Measurements from ENCODE around the gene TP73. TPM values are rescaled to one million over a fixed set of nuclear protein-coding genes. Genes with fewer than 3 reads are reported as not detected.

Gene TP73
- polyA plus RNA-seq, 1 donor from 2014 or later, result not detected

- Histone ChIP-seq H3K9me3 (ENCODE audit: low read length) (no peaks in the 10 kb centered on the region), H3K9ac (ENCODE audit: low read length) (no peak overlapping the region), H3K36me3 (ENCODE audit: insufficient read depth, low read length) (no peaks in the 10 kb centered on the region), H3K27me3 (ENCODE audit: insufficient read depth, low read depth, low read length) (no peaks in the 10 kb centered on the region), H3K4me2 (ENCODE audit: low read length) (no peak overlapping the region), H4K20me1 (ENCODE audit: insufficient read depth) (no peaks in the 10 kb centered on the region), H3K9me2 (ENCODE audit: insufficient read depth, low read length) (no peaks in the 10 kb centered on the region), H2AFZ (ENCODE audit: low read depth, low read length) (no peak overlapping the region), H3K27ac (ENCODE audit: low read length) (no peak overlapping the region), H3F3A (ENCODE audit: insufficient read depth, low read length, poor library complexity, severe bottlenecking) (no peaks in the 10 kb centered on the region), H3K4me3 (ENCODE audit: low read length) (no peak overlapping the region), H3K79me2 (replicated peaks; ENCODE audit: insufficient read depth, low read length) (no peaks in the 10 kb centered on the region)
- no peak for TF ChIP-seq EP300 (conservative IDR thresholded peaks at IDR 0.05; ENCODE audit: poor library complexity, severe bottlenecking)
- TF ChIP-seq SMC3 (conservative IDR thresholded peaks at IDR 0.05; ENCODE audit: poor library complexity), result no peak
- no peak for TF ChIP-seq EZH2 (IDR thresholded peaks at IDR 0.05; ENCODE audit: borderline replicate concordance, insufficient read depth, low read length, poor library complexity, severe bottlenecking)
- TF ChIP-seq RAD21 (conservative IDR thresholded peaks at IDR 0.05), result no peak
- no peak for TF ChIP-seq MXI1 (conservative IDR thresholded peaks at IDR 0.05; ENCODE audit: poor library complexity, severe bottlenecking)
- no peak for TF ChIP-seq REST (IDR thresholded peaks at IDR 0.05; ENCODE audit: borderline replicate concordance)
- TF ChIP-seq POLR2AphosphoS5 (IDR thresholded peaks at IDR 0.05), result no peak
- TF ChIP-seq, protein P1, sequence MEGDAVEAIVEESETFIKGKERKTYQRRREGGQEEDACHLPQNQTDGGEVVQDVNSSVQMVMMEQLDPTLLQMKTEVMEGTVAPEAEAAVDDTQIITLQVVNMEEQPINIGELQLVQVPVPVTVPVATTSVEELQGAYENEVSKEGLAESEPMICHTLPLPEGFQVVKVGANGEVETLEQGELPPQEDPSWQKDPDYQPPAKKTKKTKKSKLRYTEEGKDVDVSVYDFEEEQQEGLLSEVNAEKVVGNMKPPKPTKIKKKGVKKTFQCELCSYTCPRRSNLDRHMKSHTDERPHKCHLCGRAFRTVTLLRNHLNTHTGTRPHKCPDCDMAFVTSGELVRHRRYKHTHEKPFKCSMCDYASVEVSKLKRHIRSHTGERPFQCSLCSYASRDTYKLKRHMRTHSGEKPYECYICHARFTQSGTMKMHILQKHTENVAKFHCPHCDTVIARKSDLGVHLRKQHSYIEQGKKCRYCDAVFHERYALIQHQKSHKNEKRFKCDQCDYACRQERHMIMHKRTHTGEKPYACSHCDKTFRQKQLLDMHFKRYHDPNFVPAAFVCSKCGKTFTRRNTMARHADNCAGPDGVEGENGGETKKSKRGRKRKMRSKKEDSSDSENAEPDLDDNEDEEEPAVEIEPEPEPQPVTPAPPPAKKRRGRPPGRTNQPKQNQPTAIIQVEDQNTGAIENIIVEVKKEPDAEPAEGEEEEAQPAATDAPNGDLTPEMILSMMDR (IDR thresholded peaks at IDR 0.05; ENCODE audit: poor library complexity, severe bottlenecking), result no peak
- TF ChIP-seq TAF1 (IDR thresholded peaks at IDR 0.05; ENCODE audit: low read depth), result no peak
Observed at GRCh38 chr1:3750741-3751140, 98.4 kb downstream of the TP73 start.

- no peaks in the 10 kb centered on the region for H3K27me3 ChIP-seq (ENCODE audit: insufficient read depth, low read depth, low read length)
- H3F3A ChIP-seq (ENCODE audit: insufficient read depth, low read length, poor library complexity, severe bottlenecking), result no peaks in the 10 kb centered on the region
- no peaks in the 10 kb centered on the region for H3K79me2 ChIP-seq (replicated peaks; ENCODE audit: insufficient read depth, low read length)
- no peak within 1 kb of the TSS for H3K4me3 ChIP-seq (ENCODE audit: low read length)
- TF ChIP-seq TAF1 (IDR thresholded peaks at IDR 0.05; ENCODE audit: low read depth) (no peak), MXI1 (conservative IDR thresholded peaks at IDR 0.05; ENCODE audit: poor library complexity, severe bottlenecking) (no peak), EZH2 (IDR thresholded peaks at IDR 0.05; ENCODE audit: borderline replicate concordance, insufficient read depth, low read length, poor library complexity, severe bottlenecking) (no peak), EP300 (conservative IDR thresholded peaks at IDR 0.05; ENCODE audit: poor library complexity, severe bottlenecking) (no peak), SMC3 (conservative IDR thresholded peaks at IDR 0.05; ENCODE audit: poor library complexity) (no peak), REST (IDR thresholded peaks at IDR 0.05; ENCODE audit: borderline replicate concordance) (no peak), POLR2AphosphoS5 (IDR thresholded peaks at IDR 0.05) (no peak), RAD21 (conservative IDR thresholded peaks at IDR 0.05) (no peak)
- TF ChIP-seq, protein P1 (IDR thresholded peaks at IDR 0.05; ENCODE audit: poor library complexity, severe bottlenecking), result no peak
- no peaks in the 10 kb centered on the region for H3K9me2 ChIP-seq (ENCODE audit: insufficient read depth, low read length)
- H3K9me3 ChIP-seq (ENCODE audit: low read length), result no peaks in the 10 kb centered on the region
- no peak within 1 kb of the TSS for H3K9ac ChIP-seq (ENCODE audit: low read length)
- no peak within 1 kb of the TSS for H3K27ac ChIP-seq (ENCODE audit: low read length)
- H3K4me2 ChIP-seq (ENCODE audit: low read length), result no peak within 1 kb of the TSS
- no peaks in the 10 kb centered on the region for H4K20me1 ChIP-seq (ENCODE audit: insufficient read depth)
- H3K36me3 ChIP-seq (ENCODE audit: insufficient read depth, low read length), result no peaks in the 10 kb centered on the region
- H2AFZ ChIP-seq (ENCODE audit: low read depth, low read length), result no peak within 1 kb of the TSS
Observed at GRCh38 chr1:3752400-3752945, 100.2 kb downstream of the TP73 start, which contains the start of gene CCDC27. CCDC27 (plus strand) TSS chr1:3752450; CDS start chr1:3752482, 32 bp downstream.

Data from neural cell (in vitro differentiated cells).